Measurements from ENCODE around the gene ORC5.

ORC5 gene

DNA sequence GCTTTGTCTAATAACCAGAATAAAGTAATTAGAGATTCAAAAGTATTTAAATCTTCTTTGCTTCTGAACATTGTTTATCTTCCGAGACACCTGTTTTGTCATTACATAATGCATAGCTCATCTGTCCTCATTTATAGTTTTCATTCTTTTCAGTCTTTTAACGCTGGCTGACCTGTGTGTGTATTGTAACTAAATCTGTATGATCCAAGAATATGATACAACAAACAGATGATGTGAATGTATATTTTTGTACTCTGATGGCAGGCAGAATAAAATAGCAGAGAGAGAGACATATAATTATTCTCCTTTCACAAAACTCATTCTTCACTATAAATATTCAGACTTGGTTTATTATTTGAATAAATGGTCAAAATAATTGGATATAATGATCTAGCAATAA lies 80.6 kb downstream of the ORC5 start:
- DNase-seq: no peak

DNA sequence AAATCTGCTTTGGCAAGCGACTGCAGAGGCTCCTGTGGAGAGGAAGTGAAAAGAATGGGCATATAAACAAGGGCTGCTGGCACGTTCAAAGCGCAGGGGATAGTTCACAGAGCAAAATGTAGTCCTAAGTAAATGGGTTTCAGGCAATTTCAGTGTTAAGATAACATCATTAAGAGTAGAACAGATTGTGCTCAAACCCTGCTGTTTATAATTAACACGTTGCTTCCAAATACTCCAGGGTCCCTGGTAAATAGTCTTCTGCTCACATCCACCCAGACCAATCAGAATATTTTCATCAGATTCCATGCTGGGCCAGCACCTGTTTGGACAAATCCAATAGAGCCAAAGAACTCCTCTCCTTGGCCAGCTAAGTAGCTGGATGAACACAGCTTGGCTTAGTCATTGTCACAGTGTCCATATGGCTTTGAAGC lies 81.4 kb downstream of the ORC5 start:
- no peak for DNase-seq

DNA sequence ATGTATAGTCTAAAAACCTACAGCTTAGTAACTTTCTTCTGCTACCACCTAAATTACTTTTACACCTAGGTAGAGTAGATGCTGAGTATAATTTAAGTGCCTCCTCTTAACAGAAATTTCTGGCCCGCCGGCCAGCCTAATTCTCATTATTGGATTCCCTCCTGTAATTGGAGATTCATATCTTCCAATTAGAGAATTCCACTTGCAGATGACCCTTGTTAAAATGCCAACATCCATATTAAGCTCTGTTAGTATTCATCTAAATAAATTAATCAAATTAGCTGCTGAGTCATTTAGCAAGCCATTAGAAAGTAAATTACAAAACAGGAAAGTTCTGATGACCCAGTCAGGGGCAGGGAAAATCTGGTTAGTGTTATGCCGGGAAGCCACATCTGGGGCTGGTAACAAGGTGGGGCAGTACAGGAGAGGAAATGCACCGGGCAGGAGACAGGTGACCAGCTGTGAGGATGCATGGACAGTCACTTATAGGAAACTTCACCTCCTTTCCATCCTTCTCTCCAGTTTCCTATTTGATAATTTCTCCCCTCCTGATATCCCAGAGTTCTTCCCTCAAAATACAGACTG lies 82.8 kb downstream of the ORC5 start:
- DNase-seq: no peak

DNA sequence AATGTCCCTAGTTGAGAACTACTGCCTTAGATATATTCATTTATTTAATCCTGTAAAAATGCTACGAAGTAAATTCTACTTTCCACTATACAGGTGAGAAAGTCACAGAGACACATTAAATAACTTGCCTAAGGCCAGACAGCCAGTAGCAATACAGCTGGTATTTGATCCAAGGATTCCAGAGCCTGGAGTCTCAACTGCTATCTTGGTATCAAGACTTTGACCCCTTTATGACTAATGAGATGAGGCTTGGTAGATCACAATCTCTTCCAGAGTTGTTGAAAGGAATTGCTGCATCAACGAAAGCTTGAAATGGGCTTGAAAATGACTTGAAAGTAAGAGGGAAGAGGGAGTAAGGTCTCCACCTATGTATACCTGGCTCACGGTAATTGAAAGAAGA lies 83.3 kb downstream of the ORC5 start:
- DNase-seq: no peak

DNA sequence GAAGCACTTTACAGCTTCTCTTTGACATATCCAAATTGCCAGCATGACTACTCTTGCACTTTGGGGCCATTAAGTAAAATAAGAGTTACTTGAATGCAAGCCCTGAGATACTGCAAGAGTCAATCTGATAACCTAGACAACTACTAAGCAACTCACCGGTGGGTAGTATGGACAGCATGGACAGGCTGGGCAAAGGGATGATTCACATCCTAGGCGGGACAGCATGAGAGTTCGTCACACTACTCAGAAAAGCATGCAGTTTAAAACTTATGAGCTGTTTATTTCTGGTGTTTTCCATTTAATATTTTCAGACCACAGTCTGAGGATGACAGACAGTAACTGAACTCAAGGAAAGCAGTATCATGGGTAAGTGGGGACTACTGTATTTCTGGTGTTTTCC lies 84.0 kb downstream of the ORC5 start:
- no peak for DNase-seq

DNA sequence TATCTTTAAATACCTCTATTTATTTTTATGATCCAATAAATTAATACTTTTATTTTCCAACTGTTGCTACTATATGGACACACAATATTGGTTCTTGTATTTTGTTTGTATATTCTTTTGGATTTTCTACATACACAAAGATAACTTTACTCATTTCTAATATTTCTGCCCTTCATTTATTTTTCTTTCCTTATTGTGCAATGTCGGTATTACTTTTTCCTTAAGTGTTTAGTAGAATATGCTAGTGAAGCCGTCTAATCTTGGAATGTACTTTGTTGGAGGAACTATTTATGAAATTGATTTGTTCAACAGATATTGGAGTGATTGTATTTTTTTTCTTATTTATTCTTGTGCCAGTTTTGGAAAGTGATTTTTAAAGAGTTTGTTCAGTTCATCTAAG lies 94.0 kb downstream of the ORC5 start:
- no peak for DNase-seq

DNA sequence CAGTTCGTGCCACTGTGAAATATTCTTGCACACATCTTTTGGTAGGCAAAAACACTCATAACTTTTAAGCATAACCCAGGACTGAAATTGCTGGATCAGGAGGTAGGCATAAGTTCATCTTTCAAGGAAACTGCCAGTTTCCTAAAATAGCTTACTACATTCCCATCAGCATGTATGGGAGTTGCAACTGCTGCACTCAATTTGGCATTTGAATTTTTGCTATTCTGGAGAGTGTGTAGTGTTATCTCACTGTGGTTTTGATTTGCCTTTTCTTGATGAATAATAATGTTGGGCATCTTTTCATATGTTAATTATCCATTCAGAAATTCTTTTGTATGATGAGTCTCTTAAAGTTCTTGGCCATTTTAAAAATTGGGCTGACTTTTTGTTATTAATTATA lies 95.2 kb downstream of the ORC5 start:
- DNase-seq: no peak

DNA sequence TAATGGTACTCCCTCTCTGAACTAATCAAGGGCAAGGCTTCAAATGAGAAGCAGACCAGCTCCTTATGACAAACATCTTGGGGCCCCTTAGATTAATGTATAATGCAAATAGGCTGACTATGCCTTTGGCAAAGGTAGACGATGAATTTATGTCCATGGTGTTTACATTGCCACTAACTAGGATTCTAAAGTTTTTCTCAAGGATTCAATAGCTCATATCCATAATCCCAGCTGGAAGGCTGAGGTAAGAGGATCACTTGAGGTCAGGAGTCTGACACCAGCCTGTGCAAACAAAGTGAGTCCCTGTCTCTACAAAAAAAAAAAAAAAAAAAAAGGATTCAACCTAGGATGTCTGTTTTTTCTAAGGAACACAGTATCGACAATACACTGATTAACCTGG lies 96.5 kb downstream of the ORC5 start:
- DNase-seq: no peak

DNA sequence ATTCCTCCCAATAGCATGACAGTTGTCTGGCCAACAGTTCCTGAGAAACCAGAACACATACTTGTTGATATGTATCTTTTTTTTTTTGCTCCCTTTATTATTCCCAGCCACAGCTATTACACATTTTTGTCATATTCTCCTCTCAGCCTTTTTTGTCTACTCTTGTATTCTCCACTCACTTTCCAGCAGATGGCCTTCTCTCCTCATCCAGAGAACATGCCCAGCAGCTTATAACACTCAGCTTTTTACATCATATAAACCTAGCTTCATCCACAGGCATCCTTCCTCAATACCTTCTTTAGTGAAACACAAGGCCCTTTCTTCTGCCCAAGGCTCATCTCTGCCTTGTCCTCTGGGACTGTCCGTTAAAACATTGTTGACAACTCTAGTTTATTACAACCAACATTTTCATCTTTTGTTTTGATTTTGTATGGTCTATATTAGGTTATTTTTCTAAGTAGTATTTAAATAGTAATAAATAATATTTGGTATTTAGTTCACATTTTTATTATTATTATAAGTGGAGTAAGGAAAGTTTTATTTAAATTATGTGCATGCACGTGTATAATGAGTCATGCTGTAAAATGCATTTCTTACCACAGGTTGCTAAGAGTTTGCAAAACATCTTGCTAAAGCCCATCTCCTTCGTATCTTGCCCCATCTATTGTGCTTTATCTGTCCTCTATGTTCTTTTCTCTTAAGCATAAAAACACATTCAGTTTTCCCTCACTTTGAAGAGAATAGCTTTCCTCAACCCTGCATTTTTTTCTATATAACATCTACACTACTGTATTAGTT lies 101.5 kb downstream of the ORC5 start:
- no peak for DNase-seq

DNA sequence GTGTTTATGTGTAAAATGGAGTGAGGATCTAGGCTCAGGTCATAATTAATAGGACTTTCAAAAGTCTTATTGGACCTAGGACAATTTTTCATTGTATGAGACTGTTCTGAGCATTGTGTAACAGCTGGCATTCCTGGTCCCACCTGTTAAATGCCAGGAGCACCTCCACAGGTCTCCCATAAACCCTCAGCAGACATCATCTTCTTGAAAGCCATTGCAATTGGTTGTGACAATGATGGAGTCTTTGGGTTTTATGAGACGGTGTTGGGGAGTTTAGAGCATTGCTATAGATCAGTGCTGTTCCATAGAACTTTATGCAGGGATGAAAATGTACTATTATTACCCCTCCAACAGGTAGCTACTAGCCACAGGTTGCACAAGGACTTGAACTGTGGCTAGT lies 108.9 kb downstream of the ORC5 start:
- DNase-seq: no peak

DNA sequence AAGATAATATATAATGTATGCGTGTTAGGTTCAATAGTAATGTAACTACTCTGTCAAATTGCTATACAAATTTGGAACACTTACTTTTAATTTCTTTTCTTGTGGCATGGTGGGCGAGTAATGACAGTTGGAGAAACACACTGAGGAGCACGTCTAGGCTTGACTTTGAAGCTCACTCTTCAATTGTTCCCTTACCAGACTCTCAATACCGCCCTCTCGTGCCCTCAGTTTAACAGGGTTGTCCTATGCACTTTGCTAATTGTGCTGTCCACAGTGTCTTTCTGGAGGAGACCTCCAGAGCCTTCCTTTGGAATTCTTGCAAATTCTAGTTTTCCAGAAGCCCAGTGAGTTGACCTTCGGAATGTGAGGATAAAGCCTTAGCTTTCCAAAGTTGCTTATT lies 111.1 kb downstream of the ORC5 start:
- DNase-seq: no peak

DNA sequence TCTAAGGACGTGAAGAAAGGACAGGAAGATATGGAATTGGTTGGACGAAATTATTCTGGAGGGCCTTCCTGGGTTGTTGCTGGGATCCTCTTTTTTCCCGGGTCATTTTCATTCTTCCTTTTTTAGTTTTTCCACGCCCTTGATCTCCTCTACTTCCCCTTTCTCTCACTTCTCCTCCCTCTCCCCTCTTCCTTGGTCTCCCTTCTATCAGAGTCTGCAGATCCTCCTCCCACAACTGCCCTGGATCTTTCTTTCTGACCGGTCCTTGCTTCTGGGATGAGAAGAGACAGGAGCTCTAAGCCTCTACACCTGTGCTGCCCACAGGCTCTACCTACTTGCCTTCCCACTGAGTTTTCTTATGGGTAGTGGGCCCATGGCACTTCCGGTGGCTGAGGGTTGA lies 114.7 kb downstream of the ORC5 start:
- no peak for DNase-seq

DNA sequence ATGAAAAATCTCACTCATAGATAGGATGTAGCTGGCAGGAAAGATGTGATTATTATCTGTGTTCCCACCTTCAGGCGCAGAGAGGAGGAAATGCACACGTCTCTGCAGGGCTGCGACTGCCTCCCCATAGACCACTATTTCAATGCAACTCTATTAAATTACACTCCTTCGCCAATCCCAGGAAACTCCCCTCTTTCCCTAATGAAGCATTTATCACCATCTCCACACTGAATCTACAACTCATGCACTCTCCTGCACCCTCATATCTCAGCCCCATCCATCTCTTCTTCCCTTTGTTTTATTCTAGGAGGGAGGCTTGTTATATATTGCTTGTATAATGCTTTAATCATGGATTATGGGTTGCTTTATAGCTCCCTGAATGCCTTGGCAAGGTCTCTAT lies 116.6 kb downstream of the ORC5 start:
- no peak for DNase-seq

DNA sequence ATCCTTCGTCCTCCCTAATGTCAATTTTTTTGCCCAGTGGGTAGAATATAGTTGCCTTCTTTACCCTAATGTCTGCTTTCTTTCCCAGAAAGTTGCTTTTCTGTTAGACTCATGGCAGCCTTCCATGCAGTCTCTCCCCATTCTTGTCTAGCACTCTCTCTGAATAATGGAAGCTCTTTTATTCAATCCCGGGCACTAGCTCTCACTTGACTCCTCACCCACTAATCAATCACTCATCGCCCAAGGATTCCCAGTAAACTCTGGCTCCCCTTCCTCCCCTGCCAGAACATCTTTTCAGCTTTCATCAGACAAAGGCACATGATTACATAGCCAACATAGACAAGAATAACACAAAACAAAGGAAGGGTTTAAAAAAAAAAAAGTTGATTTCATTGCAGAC lies 118.2 kb downstream of the ORC5 start:
- DNase-seq: no peak

DNA sequence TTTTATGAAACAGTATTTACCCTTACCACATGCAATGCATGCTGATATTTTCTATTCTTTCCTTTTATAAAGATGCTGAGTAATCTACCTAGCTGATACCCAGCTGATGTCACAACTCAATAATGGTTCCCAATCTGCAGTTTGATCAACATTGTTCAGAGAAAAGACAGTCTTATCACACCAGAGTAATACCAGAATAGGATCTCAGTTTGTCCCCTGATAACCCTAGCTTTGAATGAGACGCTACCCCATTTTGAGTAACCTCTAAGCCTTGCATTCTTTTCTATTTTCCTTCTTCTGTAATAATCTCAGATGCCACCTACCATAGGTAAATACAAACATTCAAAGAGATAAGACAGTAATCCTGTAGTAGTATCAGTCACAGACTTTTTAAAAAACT lies 118.8 kb downstream of the ORC5 start:
- DNase-seq: no peak

Data from right kidney (tissue), 1 donor.